ENCODE measurements around the gene KANSL3.

Gene KANSL3

GRCh38 chr2:96602330-96602823, 35.7 kb downstream of the KANSL3 start:
- H3K9ac ChIP-seq (ENCODE audit: low read length): no peak overlapping the region
- H3K27me3 ChIP-seq (ENCODE audit: control insufficient read depth, insufficient read depth, low read length): no peaks in the 10 kb centered on the region
- no peaks in the 10 kb centered on the region for H3K4me1 ChIP-seq (ENCODE audit: control insufficient read depth, insufficient read depth, low read length)
- peaks cover 90% of the 10 kb centered on the region for H3K36me3 ChIP-seq (ENCODE audit: control insufficient read depth, insufficient read depth, low read length)
- H3K9me3 ChIP-seq (ENCODE audit: control insufficient read depth, insufficient read depth, low read depth, low read length): no peaks in the 10 kb centered on the region
- H3K4me3 ChIP-seq (ENCODE audit: low read depth, low read length): no peak overlapping the region
- H3K27ac ChIP-seq (ENCODE audit: low read depth, low read length): no peak overlapping the region

DNA sequence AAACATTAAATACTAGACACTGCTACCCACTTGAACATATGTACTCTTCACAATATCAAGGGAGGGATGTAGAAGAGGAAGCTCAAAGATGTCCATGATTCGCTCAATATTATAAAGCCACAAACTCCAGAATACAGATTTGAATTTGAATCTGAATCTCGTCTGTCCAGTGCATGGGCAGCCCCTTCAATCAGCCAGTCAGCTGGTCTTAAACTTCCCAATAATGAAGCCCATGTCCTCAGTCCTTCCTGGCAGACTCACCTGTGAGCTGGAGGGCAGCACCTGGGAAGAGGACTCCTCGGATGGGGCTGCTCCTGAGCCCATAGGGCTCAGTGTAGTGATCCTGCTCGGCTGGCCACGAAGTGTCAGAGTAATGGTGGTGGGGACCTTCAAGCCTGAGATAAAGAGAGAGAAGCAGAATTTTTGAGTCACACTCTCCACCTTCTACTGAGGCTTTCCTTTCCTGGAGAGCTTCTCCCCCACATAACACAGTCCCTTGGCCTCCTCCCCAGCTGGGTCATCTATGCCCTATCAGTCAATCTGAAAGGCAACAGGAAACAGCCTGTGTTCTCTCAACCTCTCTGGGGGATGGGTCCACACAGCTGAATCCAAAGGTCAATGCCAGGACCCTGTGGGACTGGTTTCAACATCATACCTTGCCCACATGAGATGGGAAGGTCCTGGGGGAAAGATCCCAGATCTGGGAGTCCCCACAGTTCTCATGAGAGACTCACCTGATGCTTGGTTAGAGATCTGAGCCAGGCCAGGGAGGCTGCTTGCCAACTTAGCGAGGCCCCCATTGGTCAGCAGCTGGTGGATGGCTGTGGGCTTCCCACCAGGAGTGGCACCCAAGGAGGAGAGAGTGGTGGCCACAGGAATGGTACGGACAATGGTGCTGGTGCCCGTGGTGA, 36.5 kb downstream of the KANSL3 start:
- Histone ChIP-seq H3K36me3 (ENCODE audit: control insufficient read depth, insufficient read depth, low read length) (peaks cover 90% of the 10 kb centered on the region), H3K4me3 (ENCODE audit: low read depth, low read length) (no peak overlapping the region), H3K27ac (ENCODE audit: low read depth, low read length) (no peak overlapping the region), H3K4me1 (ENCODE audit: control insufficient read depth, insufficient read depth, low read length) (no peaks in the 10 kb centered on the region), H3K27me3 (ENCODE audit: control insufficient read depth, insufficient read depth, low read length) (no peaks in the 10 kb centered on the region), H3K9me3 (ENCODE audit: control insufficient read depth, insufficient read depth, low read depth, low read length) (no peaks in the 10 kb centered on the region), H3K9ac (ENCODE audit: low read length) (no peak overlapping the region)

DNA sequence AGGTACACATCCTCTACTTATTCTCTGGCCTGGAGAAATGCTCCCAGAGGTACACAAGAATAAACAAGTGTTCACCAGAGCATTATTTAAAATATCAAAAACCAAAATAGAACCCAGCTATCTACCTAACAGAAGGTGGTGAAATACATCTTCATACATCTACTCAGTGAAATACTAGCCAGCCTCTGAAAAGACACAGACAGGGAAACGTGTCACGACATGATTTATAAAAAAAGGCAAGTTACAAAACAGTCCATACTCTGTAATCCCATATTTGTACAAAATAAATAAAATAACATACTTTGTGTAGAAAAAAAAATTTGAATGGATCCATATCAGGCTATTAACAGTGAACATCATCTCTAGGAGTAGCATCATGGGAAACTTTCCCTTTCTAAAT, 38.2 kb downstream of the KANSL3 start:
- H3K27me3 ChIP-seq (ENCODE audit: control insufficient read depth, insufficient read depth, low read length): no peaks in the 10 kb centered on the region
- H3K36me3 ChIP-seq (ENCODE audit: control insufficient read depth, insufficient read depth, low read length): peaks cover 90% of the 10 kb centered on the region

DNA sequence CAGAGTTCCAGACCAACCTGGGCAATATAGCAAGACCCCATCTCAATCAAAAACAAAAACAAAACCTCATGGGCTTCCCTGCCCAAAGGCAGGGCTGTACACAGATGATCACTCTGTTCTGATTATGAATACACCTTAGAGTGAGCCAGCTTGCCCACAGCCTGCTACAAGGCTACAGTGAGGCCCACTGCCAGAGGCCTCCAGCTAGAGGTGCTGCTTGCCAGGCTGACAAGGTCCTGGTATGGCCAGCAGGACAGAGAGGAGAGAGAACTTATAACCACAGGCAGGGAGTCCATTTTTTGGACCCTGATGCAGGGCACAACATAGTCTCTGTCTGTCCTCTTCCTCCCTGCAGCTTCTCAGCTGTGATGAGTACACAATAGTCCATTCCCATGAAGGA, 41.5 kb downstream of the KANSL3 start:
- Histone ChIP-seq H3K36me3 (ENCODE audit: control insufficient read depth, insufficient read depth, low read length) (peaks cover 88% of the 10 kb centered on the region), H3K9me3 (ENCODE audit: control insufficient read depth, insufficient read depth, low read depth, low read length) (no peaks in the 10 kb centered on the region), H3K27ac (ENCODE audit: low read depth, low read length) (no peak overlapping the region), H3K4me3 (ENCODE audit: low read depth, low read length) (no peak overlapping the region), H3K4me1 (ENCODE audit: control insufficient read depth, insufficient read depth, low read length) (no peaks in the 10 kb centered on the region), H3K9ac (ENCODE audit: low read length) (no peak overlapping the region), H3K27me3 (ENCODE audit: control insufficient read depth, insufficient read depth, low read length) (no peaks in the 10 kb centered on the region)

More for the DNA sequence above, 38.2 kb downstream of the KANSL3 start:
- H3K4me3 ChIP-seq (ENCODE audit: low read depth, low read length): no peak overlapping the region
- H3K4me1 ChIP-seq (ENCODE audit: control insufficient read depth, insufficient read depth, low read length): no peaks in the 10 kb centered on the region
- H3K9ac ChIP-seq (ENCODE audit: low read length): no peak overlapping the region
- no peak overlapping the region for H3K27ac ChIP-seq (ENCODE audit: low read depth, low read length)
- no peaks in the 10 kb centered on the region for H3K9me3 ChIP-seq (ENCODE audit: control insufficient read depth, insufficient read depth, low read depth, low read length)

GRCh38 chr2:96594691-96595152, 43.4 kb downstream of the KANSL3 start:
- H3K4me1 ChIP-seq (ENCODE audit: control insufficient read depth, insufficient read depth, low read length): no peaks in the 10 kb centered on the region
- H3K27ac ChIP-seq (ENCODE audit: low read depth, low read length): no peak overlapping the region
- H3K27me3 ChIP-seq (ENCODE audit: control insufficient read depth, insufficient read depth, low read length): no peaks in the 10 kb centered on the region
- H3K36me3 ChIP-seq (ENCODE audit: control insufficient read depth, insufficient read depth, low read length): peaks cover 70% of the 10 kb centered on the region
- H3K9ac ChIP-seq (ENCODE audit: low read length): no peak overlapping the region
- H3K9me3 ChIP-seq (ENCODE audit: control insufficient read depth, insufficient read depth, low read depth, low read length): no peaks in the 10 kb centered on the region
- H3K4me3 ChIP-seq (ENCODE audit: low read depth, low read length): no peak overlapping the region

- Histone ChIP-seq H3K27ac (ENCODE audit: low read depth, low read length) (no peak overlapping the region), H3K4me3 (ENCODE audit: low read depth, low read length) (no peak overlapping the region), H3K9ac (ENCODE audit: low read length) (no peak overlapping the region), H3K9me3 (ENCODE audit: control insufficient read depth, insufficient read depth, low read depth, low read length) (no peaks in the 10 kb centered on the region), H3K36me3 (ENCODE audit: control insufficient read depth, insufficient read depth, low read length) (peaks cover 68% of the 10 kb centered on the region), H3K4me1 (ENCODE audit: control insufficient read depth, insufficient read depth, low read length) (no peaks in the 10 kb centered on the region), H3K27me3 (ENCODE audit: control insufficient read depth, insufficient read depth, low read length) (no peaks in the 10 kb centered on the region)
Observed at GRCh38 chr2:96594282-96594681, 43.8 kb downstream of the KANSL3 start.

GRCh38 chr2:96591494-96591893, 46.6 kb downstream of the KANSL3 start:
- Histone ChIP-seq H3K9me3 (ENCODE audit: control insufficient read depth, insufficient read depth, low read depth, low read length) (no peaks in the 10 kb centered on the region), H3K27ac (ENCODE audit: low read depth, low read length) (no peak overlapping the region), H3K9ac (ENCODE audit: low read length) (no peak overlapping the region), H3K4me1 (ENCODE audit: control insufficient read depth, insufficient read depth, low read length) (no peaks in the 10 kb centered on the region; the same call in 1 of the 2 replicates), H3K36me3 (ENCODE audit: control insufficient read depth, insufficient read depth, low read length) (peaks cover 45% of the 10 kb centered on the region), H3K27me3 (ENCODE audit: control insufficient read depth, insufficient read depth, low read length) (no peaks in the 10 kb centered on the region), H3K4me3 (ENCODE audit: low read depth, low read length) (no peak overlapping the region)

DNA sequence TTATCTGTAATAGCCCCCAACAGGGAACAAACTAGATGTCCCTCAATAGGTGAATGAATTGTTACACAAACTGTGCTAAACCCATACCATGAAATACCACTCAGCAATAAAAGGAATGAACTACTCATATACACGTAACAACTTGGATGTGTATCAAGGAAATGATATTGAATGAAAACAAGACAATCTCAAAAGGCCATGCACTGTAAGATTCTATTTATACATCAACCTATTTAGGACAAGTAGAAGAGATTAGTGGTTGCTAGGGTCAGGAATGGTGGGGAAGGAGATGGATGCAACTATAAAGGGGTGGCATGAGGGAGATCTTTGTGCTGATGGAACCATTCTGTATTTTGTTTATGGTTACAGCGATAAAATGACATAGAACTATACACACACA, 47.1 kb downstream of the KANSL3 start:
- peaks cover 40% of the 10 kb centered on the region for H3K36me3 ChIP-seq (ENCODE audit: control insufficient read depth, insufficient read depth, low read length)
- no peaks in the 10 kb centered on the region for H3K9me3 ChIP-seq (ENCODE audit: control insufficient read depth, insufficient read depth, low read depth, low read length)
- H3K27me3 ChIP-seq (ENCODE audit: control insufficient read depth, insufficient read depth, low read length): no peaks in the 10 kb centered on the region
- no peak overlapping the region for H3K4me3 ChIP-seq (ENCODE audit: low read depth, low read length)
- H3K27ac ChIP-seq (ENCODE audit: low read depth, low read length): no peak overlapping the region
- H3K9ac ChIP-seq (ENCODE audit: low read length): no peak overlapping the region
- H3K4me1 ChIP-seq (ENCODE audit: control insufficient read depth, insufficient read depth, low read length): no peaks in the 10 kb centered on the region; the same call in 1 of the 2 replicates

DNA sequence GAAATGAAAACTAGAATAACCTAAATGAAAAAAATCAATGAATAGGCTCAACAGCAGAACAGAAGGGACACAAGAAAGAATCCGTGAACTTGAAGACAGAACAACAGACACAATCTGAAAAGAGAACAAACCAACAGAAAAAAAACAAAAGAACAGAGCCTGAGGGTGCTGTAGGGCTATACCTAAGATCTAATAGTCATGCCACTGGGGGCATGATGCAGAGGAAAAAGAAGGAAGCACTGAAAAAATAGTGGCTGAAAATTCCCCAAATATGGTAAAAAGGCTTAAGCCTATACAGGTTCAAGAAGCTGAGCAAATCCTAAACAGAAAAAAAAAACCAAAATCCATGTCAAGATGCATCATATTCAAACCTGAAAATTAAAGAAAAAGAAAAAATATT, 50.3 kb downstream of the KANSL3 start:
- Histone ChIP-seq H3K27me3 (ENCODE audit: control insufficient read depth, insufficient read depth, low read length) (no peaks in the 10 kb centered on the region), H3K4me1 (ENCODE audit: control insufficient read depth, insufficient read depth, low read length) (no peaks in the 10 kb centered on the region; the same call in 1 of the 2 replicates), H3K9me3 (ENCODE audit: control insufficient read depth, insufficient read depth, low read depth, low read length) (no peaks in the 10 kb centered on the region), H3K27ac (ENCODE audit: low read depth, low read length) (0 out of 2 replicates have a peak overlapping the region, but pooled peaks have one; percentile 57), H3K36me3 (ENCODE audit: control insufficient read depth, insufficient read depth, low read length) (peaks cover 8% of the 10 kb centered on the region; the same call in 1 of the 2 replicates), H3K4me3 (ENCODE audit: low read depth, low read length) (no peak overlapping the region), H3K9ac (ENCODE audit: low read length) (no peak overlapping the region)

DNA sequence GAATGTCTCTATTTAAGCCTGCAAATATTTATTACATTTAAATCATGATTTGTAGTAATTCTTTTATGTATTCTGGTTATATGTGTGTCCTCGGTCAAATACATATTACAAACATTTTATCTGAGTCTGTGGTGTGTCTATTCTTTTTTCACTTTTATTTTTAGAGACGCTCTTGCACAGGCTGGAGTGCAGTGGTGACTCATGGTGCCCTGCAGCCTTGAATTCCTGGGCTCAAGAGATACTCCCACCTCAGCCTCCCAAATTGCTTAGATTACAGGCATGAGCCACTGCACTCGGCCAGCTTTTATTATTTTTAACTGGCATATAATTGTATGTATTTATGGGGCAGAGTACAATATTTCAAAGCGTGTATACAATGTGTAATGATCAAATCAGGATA, 54.1 kb downstream of the KANSL3 start:
- Histone ChIP-seq H3K9me3 (ENCODE audit: control insufficient read depth, insufficient read depth, low read depth, low read length) (no peaks in the 10 kb centered on the region), H3K4me1 (ENCODE audit: control insufficient read depth, insufficient read depth, low read length) (no peaks in the 10 kb centered on the region; the same call in 1 of the 2 replicates), H3K9ac (ENCODE audit: low read length) (no peak overlapping the region), H3K27me3 (ENCODE audit: control insufficient read depth, insufficient read depth, low read length) (no peaks in the 10 kb centered on the region), H3K27ac (ENCODE audit: low read depth, low read length) (no peak overlapping the region), H3K36me3 (ENCODE audit: control insufficient read depth, insufficient read depth, low read length) (no peaks in the 10 kb centered on the region), H3K4me3 (ENCODE audit: low read depth, low read length) (no peak overlapping the region)

- Histone ChIP-seq H3K36me3 (ENCODE audit: control insufficient read depth, insufficient read depth, low read length) (no peaks in the 10 kb centered on the region), H3K9ac (ENCODE audit: low read length) (no peak overlapping the region), H3K4me3 (ENCODE audit: low read depth, low read length) (no peak overlapping the region), H3K27me3 (ENCODE audit: control insufficient read depth, insufficient read depth, low read length) (no peaks in the 10 kb centered on the region), H3K4me1 (ENCODE audit: control insufficient read depth, insufficient read depth, low read length) (no peaks in the 10 kb centered on the region), H3K27ac (ENCODE audit: low read depth, low read length) (no peak overlapping the region), H3K9me3 (ENCODE audit: control insufficient read depth, insufficient read depth, low read depth, low read length) (no peaks in the 10 kb centered on the region)
Observed at GRCh38 chr2:96580771-96581170, 57.3 kb downstream of the KANSL3 start.

Measured in HUES6 (cell line).